GM21360 (cell line): ENCODE data around the gene KCNT1.

ENCODE experiments used
- ATAC-seq: cut with Tn5 transposase; IDR thresholded peaks from one replicate; pipeline ENCODE4 v1.9.1; 2021; ENCODE audit warnings: mild to moderate bottlenecking, moderate library complexity; ENCODE audit not compliant: unreplicated experiment

KCNT1 gene

GRCh38 chr9:135762921-135763320 lies 60.9 kb downstream of the KCNT1 start:
- ATAC-seq, result no peak

- ATAC-seq, result no peak
Measured at GRCh38 chr9:135763716-135764446, 61.9 kb downstream of the KCNT1 start.

GRCh38 chr9:135764731-135765130 lies 62.7 kb downstream of the KCNT1 start:
- no peak for ATAC-seq

GRCh38 chr9:135765416-135765815 lies 63.4 kb downstream of the KCNT1 start:
- no peak for ATAC-seq

- ATAC-seq, result no peak
Measured at GRCh38 chr9:135766251-135766650, 64.3 kb downstream of the KCNT1 start.

- no peak for ATAC-seq
Measured at GRCh38 chr9:135766707-135767106, 64.7 kb downstream of the KCNT1 start.

- ATAC-seq, result no peak
Measured at GRCh38 chr9:135768516-135769218, 66.7 kb downstream of the KCNT1 start.

- ATAC-seq, result no peak
Measured at GRCh38 chr9:135769489-135770202, 67.7 kb downstream of the KCNT1 start.

- ATAC-seq, result no peak
Measured at GRCh38 chr9:135770203-135770535, 68.2 kb downstream of the KCNT1 start.

- ATAC-seq, result no peak
Measured at GRCh38 chr9:135770771-135771170, 68.8 kb downstream of the KCNT1 start.

- ATAC-seq, result no peak
Measured at GRCh38 chr9:135771401-135772051, 69.5 kb downstream of the KCNT1 start.

- ATAC-seq, result no peak
Measured at GRCh38 chr9:135772056-135772646, 70.2 kb downstream of the KCNT1 start.

GRCh38 chr9:135772702-135773493 lies 70.9 kb downstream of the KCNT1 start:
- ATAC-seq, result no peak

GRCh38 chr9:135773530-135774238 lies 71.7 kb downstream of the KCNT1 start:
- no peak for ATAC-seq

- ATAC-seq, result no peak
Measured at GRCh38 chr9:135774239-135774747, 72.3 kb downstream of the KCNT1 start.

- no peak for ATAC-seq
Measured at GRCh38 chr9:135774794-135775525, 73.0 kb downstream of the KCNT1 start.

GRCh38 chr9:135775911-135776310 lies 73.9 kb downstream of the KCNT1 start:
- no peak for ATAC-seq

GRCh38 chr9:135776893-135777622 lies 75.1 kb downstream of the KCNT1 start:
- ATAC-seq, result no peak
